ENCODE results near the gene SEC61G. TPM values are rescaled to one million over a fixed set of nuclear protein-coding genes. Genes with fewer than 3 reads are reported as not detected.

Gene SEC61G
- polyA plus RNA-seq, 1 experiment: 91.4 TPM

GRCh38 chr7:54778696-54779540, 19.9 kb upstream of the SEC61G start:
- H3K4me3 ChIP-seq (ENCODE audit: low read depth, low read length): no peak overlapping the region
- no peak for TF ChIP-seq CTCF (IDR thresholded peaks at IDR 0.05; ENCODE audit: insufficient read depth, low read depth, low read length)
- H3K36me3 ChIP-seq (ENCODE audit: control insufficient read depth, insufficient read depth, low read length): no peaks in the 10 kb centered on the region
- ChIA-PET POLR2A (no interaction called here), CTCF (interaction anchor here (1.4 to 20.8 kb wide), 4 partner anchors 10 to 492 kb away, joined by 3 to 398 read pairs (median 14); no protein-coding TSS in a partner anchor)
- no peak for DNase-seq (ENCODE audit: low read depth)
- no peaks in the 10 kb centered on the region for H3K27me3 ChIP-seq (ENCODE audit: control insufficient read depth, insufficient read depth, low read length)

DNA sequence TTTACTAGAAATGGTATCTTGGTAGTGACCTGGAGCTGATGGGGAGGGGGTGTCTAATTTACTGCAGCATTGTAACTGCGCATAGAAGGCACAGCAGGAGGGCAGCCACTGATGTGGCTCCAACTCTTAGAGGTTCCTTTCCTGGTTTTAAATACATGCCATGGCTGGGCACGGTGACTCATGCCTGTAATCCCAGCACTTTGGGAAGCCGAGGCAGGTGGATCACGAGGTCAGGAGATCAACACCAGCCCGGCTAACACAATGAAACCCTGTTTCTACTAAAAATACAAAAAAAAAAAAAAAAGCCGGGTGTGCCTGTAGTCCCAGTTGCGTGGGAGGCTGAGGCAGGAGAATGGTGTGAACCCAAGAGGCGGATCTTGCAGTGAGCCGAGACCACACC, 19.2 kb upstream of the SEC61G start:
- POLR2A ChIA-PET: no interaction called here
- no peaks in the 10 kb centered on the region for H3K36me3 ChIP-seq (ENCODE audit: control insufficient read depth, insufficient read depth, low read length)
- CTCF ChIA-PET: interaction anchor here (0.7 to 20.8 kb wide), 6 partner anchors 10 to 493 kb away, joined by 3 to 398 read pairs (median 7); no protein-coding TSS in a partner anchor
- no peak for DNase-seq (ENCODE audit: low read depth)
- TF ChIP-seq CTCF (IDR thresholded peaks at IDR 0.05; ENCODE audit: insufficient read depth, low read depth, low read length): no peak
- no peaks in the 10 kb centered on the region for H3K27me3 ChIP-seq (ENCODE audit: control insufficient read depth, insufficient read depth, low read length)
- H3K4me3 ChIP-seq (ENCODE audit: low read depth, low read length): no peak overlapping the region

DNA sequence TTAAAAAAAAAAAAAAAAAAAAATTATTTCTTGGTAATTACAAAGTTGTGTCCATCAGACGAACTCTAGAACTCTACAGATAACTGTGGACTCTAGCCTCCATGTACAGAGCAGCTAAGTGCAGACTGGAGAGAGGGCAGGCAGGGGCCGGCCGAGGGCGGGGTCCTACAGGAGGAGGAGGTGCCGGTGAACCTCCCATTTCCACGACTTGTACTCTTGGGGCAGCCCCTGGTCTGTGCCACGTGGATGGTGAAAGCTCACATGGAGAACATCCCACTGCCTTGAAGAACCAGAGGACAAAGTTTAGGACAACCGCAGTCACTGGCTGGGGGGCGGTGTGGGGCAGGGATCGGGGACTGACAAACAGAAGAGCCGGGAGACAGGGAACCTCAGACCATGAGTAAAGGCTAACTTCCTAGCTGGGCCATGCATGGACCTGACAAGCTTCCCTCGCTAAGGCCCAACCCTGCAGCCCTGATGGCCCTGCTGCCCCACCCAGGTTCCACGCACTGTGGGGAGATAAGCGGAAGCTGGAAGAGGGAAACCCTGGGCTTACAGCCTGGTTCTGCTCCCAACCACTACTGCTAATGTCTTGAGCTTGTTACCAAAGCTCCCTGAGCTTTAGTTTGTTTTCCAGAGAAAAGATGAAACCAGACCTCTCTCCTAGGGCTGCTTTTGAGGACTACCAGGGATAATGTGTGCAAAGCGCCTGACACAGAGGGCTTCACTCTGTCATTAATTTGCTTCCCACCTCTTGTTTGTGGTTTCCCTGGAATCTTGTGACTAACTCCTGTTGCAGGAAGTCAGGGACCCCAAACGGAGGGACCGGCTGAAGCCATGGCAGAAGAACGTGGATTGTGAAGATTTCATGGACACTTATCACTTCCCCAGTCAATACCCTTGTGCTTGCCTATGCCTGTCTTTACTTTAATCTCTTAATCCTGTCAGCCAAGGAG, 16.1 kb upstream of the SEC61G start:
- Histone ChIP-seq H3K27me3 (ENCODE audit: control insufficient read depth, insufficient read depth, low read length) (no peaks in the 10 kb centered on the region), H3K36me3 (ENCODE audit: control insufficient read depth, insufficient read depth, low read length) (no peaks in the 10 kb centered on the region), H3K4me3 (ENCODE audit: low read depth, low read length) (no peak overlapping the region)
- DNase-seq (ENCODE audit: low read depth): no peak
- no peak for TF ChIP-seq CTCF (IDR thresholded peaks at IDR 0.05; ENCODE audit: insufficient read depth, low read depth, low read length)
- ChIA-PET POLR2A (no interaction called here), CTCF (interaction anchor here (0.6 to 20.8 kb wide), 17 partner anchors 9 to 653 kb away, joined by 3 to 398 read pairs (median 15); partner anchors contain the start of gene SEC61G)

- POLR2A ChIA-PET: no interaction called here
- peak overlapping the region; percentile 34 for H3K4me3 ChIP-seq (ENCODE audit: low read depth, low read length)
- H3K36me3 ChIP-seq (ENCODE audit: control insufficient read depth, insufficient read depth, low read length): no peaks in the 10 kb centered on the region
- TF ChIP-seq CTCF (IDR thresholded peaks at IDR 0.05; ENCODE audit: insufficient read depth, low read depth, low read length): peak; percentile 83
- CTCF ChIA-PET: interaction anchor here (0.6 to 20.8 kb wide), 47 partner anchors 9 to 800 kb away, joined by 3 to 398 read pairs (median 4); partner anchors contain the start of genes LANCL2 and SEC61G
- no peaks in the 10 kb centered on the region for H3K27me3 ChIP-seq (ENCODE audit: control insufficient read depth, insufficient read depth, low read length)
- peak; percentile 26 for DNase-seq (ENCODE audit: low read depth)
Observed at GRCh38 chr7:54773472-54774399, 14.7 kb upstream of the SEC61G start.

All from BJ (cell line).